Mesendoderm (in vitro differentiated cells): Measurements from ENCODE around the gene TBC1D3B.
A peak's percentile ranks its signal among the peaks of the same experiment; 100 is the strongest.
"Not testable (repeated sequence)": the region's sequence is repeated elsewhere in the genome, so short reads cannot be mapped to it uniquely, and the experiment has no call there.

Source experiments
- DNase-seq: peaks from one replicate; pipeline ENCODE4 v3.0.0; 2013
- H2AK5ac ChIP-seq: 2 replicates; pipeline ENCODE4 v1.6.1; 2013; ENCODE audit warnings: low read length, inconsistent platforms
- H2BK120ac ChIP-seq: 2 replicates; pipeline ENCODE4 v1.6.1; 2013; ENCODE audit warnings: low read depth, mild to moderate bottlenecking, low read length, moderate library complexity, mixed read lengths
- H2BK15ac ChIP-seq: replicated peaks from 2 replicates; pipeline ENCODE4 v1.6.1; 2013; ENCODE audit warnings: low read depth, mild to moderate bottlenecking, moderate library complexity
- H2BK5ac ChIP-seq: 2 replicates; pipeline ENCODE4 v1.6.1; 2013; ENCODE audit warnings: low read length, inconsistent platforms
- H3K18ac ChIP-seq: 2 replicates; pipeline ENCODE4 v1.6.1; 2013; ENCODE audit warnings: mild to moderate bottlenecking, low read length, mixed read lengths
- H3K23ac ChIP-seq: one replicate; pipeline ENCODE4 v1.6.1; 2013; ENCODE audit warnings: low read length
- H3K27ac ChIP-seq: 2 replicates; pipeline ENCODE4 v1.5.1; 2013; ENCODE audit warnings: low read depth, mild to moderate bottlenecking, inconsistent platforms, low read length, moderate library complexity
- H3K27me3 ChIP-seq: 2 replicates; pipeline ENCODE4 v1.6.1; 2013; ENCODE audit warnings: low read length, control low read depth, mild to moderate bottlenecking, inconsistent platforms; ENCODE audit not compliant: insufficient read depth, poor library complexity
- H3K36me3 ChIP-seq: 2 replicates; pipeline ENCODE4 v1.6.1; 2013; ENCODE audit warnings: low read length, inconsistent platforms; ENCODE audit not compliant: control insufficient read depth, insufficient read depth
- H3K4ac ChIP-seq: one replicate; pipeline ENCODE4 v1.6.1; 2013; ENCODE audit warnings: low read depth, mild to moderate bottlenecking, low read length, moderate library complexity
- H3K4me1 ChIP-seq: 2 replicates; pipeline ENCODE4 v1.6.1; 2013; ENCODE audit warnings: low read depth, low read length, inconsistent platforms; ENCODE audit not compliant: control insufficient read depth
- H3K4me2 ChIP-seq: 2 replicates; pipeline ENCODE4 v1.6.1; 2013; ENCODE audit warnings: low read length
- H3K4me3 ChIP-seq: 2 replicates; pipeline ENCODE4 v1.5.1; 2013; ENCODE audit warnings: mild to moderate bottlenecking, low read length
- H3K56ac ChIP-seq: one replicate; pipeline ENCODE4 v1.6.1; 2013; ENCODE audit warnings: low read length
- H3K79me1 ChIP-seq: 2 replicates; pipeline ENCODE4 v1.6.1; 2013; ENCODE audit warnings: low read length, inconsistent platforms
- H3K79me2 ChIP-seq: 2 replicates; pipeline ENCODE4 v1.6.1; 2013; ENCODE audit warnings: mild to moderate bottlenecking, low read length; ENCODE audit not compliant: control insufficient read depth, insufficient read depth
- H3K9ac ChIP-seq: 2 replicates; pipeline ENCODE4 v1.6.1; 2013; ENCODE audit warnings: low read length, inconsistent platforms
- H4K5ac ChIP-seq: one replicate; pipeline ENCODE4 v1.6.1; 2013; ENCODE audit warnings: low read length
- H4K8ac ChIP-seq: one replicate; pipeline ENCODE4 v1.6.1; 2013; ENCODE audit warnings: low read depth, mild to moderate bottlenecking, control low read depth, low read length, moderate library complexity
- WGBS: extraction: QIAGEN DNeasy Blood & Tissue Kit; methylation state at CpG from one replicate; pipeline ENCODE4 v1.1.7; 2013; ENCODE audit warnings: low lambda C conversion rate, missing lambda C conversion rate; ENCODE audit not compliant: insufficient coverage; ENCODE audit errors: extremely low coverage; 5-methylcytosine and 5-hydroxymethylcytosine counted together

The TBC1D3B gene

DNA sequence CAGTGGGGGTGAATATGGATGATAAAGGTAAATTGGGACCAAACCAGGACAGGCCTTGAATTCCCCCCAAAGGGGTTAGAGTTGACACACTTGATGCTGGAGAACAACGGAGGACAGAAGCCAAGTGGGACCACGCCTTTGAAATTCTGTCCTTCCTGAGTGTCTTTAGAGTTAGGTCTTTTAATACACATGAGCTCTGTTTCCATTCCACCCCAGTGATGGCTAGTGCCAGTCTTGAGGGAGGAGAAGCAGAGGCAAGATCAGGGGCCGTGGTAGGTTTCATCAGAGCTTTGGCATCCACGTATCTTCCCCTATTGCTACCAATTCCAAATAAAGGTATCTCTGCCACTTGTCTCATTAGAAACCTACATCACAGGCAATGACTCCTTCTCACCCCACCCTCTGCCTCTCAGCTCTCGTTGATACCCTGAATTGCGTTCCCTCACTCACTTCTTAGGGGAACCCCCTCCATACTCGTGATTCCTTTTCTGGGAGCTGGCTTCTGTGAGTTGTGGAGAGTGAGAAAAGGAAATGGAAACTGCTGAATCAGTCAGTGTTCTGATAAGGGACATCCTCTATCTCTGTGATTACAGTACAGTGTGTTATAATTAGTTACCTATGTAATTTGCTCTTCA, 22.5 kb upstream of the TBC1D3B start:
- Histone ChIP-seq H3K27me3 (no peaks in the 10 kb centered on the region), H3K4ac (no peak overlapping the region), H3K4me1 (peaks cover 8% of the 10 kb centered on the region), H4K5ac (no peak overlapping the region), H3K18ac (no peak overlapping the region), H3K4me3 (no peak overlapping the region), H3K27ac (no peak overlapping the region), H3K9ac (no peak overlapping the region), H3K79me1 (no peaks in the 10 kb centered on the region), H2AK5ac (no peak overlapping the region), H3K56ac (no peak overlapping the region), H2BK15ac (no peak overlapping the region), H2BK120ac (no peak overlapping the region), H3K4me2 (no peak overlapping the region), H2BK5ac (no peak overlapping the region), H3K23ac (no peak overlapping the region), H3K36me3 (no peaks in the 10 kb centered on the region), H4K8ac (no peak overlapping the region), H3K79me2 (no peaks in the 10 kb centered on the region)
- DNase-seq = peak; percentile 10
- WGBS = no CpG with 5 or more reads among the region's 7 CpGs

DNA sequence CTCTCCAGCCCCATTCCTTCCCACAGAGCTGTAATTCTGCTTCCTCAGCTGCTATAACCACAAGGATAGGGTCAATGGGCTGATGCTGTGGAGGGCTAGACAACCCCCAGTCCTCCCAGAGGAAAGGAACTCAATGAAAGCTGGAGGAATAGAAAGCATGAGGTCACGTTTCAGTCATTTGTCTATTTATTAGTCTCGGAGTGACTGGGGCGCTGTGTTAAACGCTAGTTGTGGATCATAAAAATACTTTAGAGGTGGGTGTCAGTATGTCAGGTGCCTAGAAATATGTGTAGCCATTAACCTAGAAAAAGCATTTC, 20.9 kb upstream of the TBC1D3B start:
- H3K27me3 ChIP-seq = no peaks in the 10 kb centered on the region
- no peak overlapping the region for H3K18ac ChIP-seq
- no peaks in the 10 kb centered on the region for H3K36me3 ChIP-seq
- H3K4ac ChIP-seq = no peak overlapping the region
- no peak overlapping the region for H4K8ac ChIP-seq
- no peak overlapping the region for H3K56ac ChIP-seq
- H3K27ac ChIP-seq = no peak overlapping the region
- H3K4me1 ChIP-seq = peaks cover 8% of the 10 kb centered on the region
- no peak overlapping the region for H4K5ac ChIP-seq
- WGBS = no CpG with 5 or more reads among the region's 4 CpGs
- no peak overlapping the region for H2BK120ac ChIP-seq
- H3K4me2 ChIP-seq = no peak overlapping the region
- DNase-seq = no peak
- no peak overlapping the region for H2AK5ac ChIP-seq
- no peak overlapping the region for H3K4me3 ChIP-seq
- no peaks in the 10 kb centered on the region for H3K79me1 ChIP-seq
- H3K79me2 ChIP-seq = no peaks in the 10 kb centered on the region
- no peak overlapping the region for H2BK15ac ChIP-seq
- H2BK5ac ChIP-seq = no peak overlapping the region
- H3K9ac ChIP-seq = no peak overlapping the region
- H3K23ac ChIP-seq = no peak overlapping the region

DNA sequence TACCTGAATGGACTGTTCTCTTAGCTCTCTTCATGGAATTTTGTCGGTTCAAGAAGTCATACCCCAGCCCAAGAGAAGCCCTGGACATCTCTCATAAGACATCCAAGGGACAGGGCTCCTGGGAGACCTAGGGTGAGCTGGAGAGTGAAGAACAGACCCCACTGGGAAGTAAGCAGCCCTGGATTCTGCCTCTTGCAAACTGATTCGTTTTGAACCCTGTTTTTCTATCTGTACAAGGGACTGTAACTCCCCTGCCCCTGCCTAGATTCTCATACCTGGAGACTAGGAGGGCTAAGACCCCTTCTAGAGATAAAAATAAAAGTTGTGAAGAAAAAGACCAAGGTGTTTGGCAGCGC, 19.7 kb upstream of the TBC1D3B start:
- Histone ChIP-seq H3K36me3 (no peaks in the 10 kb centered on the region), H3K79me2 (no peaks in the 10 kb centered on the region), H3K4me1 (peaks cover 8% of the 10 kb centered on the region), H2BK120ac (no peak overlapping the region), H2BK5ac (no peak overlapping the region), H2AK5ac (no peak overlapping the region), H3K79me1 (no peaks in the 10 kb centered on the region), H3K27me3 (no peaks in the 10 kb centered on the region), H3K23ac (no peak overlapping the region), H3K4me2 (no peak overlapping the region), H3K18ac (no peak overlapping the region), H3K27ac (no peak overlapping the region), H4K8ac (no peak overlapping the region), H2BK15ac (no peak overlapping the region), H3K56ac (no peak overlapping the region), H4K5ac (no peak overlapping the region), H3K4ac (no peak overlapping the region), H3K4me3 (no peak overlapping the region), H3K9ac (no peak overlapping the region)
- WGBS = no CpG with 5 or more reads among the region's 3 CpGs
- no peak for DNase-seq

DNA sequence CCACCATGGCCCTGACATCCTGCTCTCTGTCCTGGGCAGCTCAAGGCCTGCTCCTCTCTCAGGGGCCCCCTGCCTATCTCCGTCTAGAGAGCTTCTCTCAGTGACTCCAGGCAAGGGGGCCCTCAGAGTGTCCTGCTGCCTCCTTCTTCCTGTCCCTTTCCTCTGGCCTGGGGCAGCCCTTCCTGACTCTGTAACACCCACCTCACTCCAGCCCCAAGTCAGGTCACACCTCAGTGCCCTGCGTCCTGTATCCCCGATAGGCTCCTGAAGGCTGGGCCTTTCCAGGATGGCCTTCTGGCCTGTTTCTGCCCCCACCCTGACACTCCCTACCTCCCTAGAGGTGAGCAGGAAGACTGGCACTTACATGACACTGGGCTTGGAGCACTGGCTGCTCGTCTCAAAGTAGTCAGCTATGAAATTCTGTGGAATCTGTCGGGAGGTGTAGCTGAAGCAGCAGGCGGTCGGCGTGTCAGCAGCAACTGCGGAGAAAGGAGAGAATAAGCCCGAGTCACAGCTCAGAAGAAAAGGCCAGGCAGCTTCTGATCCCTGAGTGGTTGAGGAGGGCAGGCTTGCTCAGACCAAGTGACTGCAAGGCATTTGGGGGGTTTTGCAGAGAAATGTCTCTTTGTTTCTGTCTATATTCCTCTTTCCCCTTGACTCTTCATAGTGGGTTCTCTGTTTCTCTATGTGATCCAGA, 19.1 kb upstream of the TBC1D3B start:
- no peak overlapping the region for H3K18ac ChIP-seq
- no peaks in the 10 kb centered on the region for H3K79me2 ChIP-seq
- H4K8ac ChIP-seq = no peak overlapping the region
- H3K4me1 ChIP-seq = peaks cover 8% of the 10 kb centered on the region
- H3K36me3 ChIP-seq = no peaks in the 10 kb centered on the region
- no peak overlapping the region for H3K4ac ChIP-seq
- WGBS = no CpG with 5 or more reads among the region's 10 CpGs
- no peak overlapping the region for H4K5ac ChIP-seq
- H2AK5ac ChIP-seq = no peak overlapping the region
- H3K27ac ChIP-seq = no peak overlapping the region
- H2BK120ac ChIP-seq = no peak overlapping the region
- H3K9ac ChIP-seq = no peak overlapping the region
- no peak overlapping the region for H3K4me3 ChIP-seq
- H2BK15ac ChIP-seq = no peak overlapping the region
- no peak overlapping the region for H2BK5ac ChIP-seq
- no peaks in the 10 kb centered on the region for H3K27me3 ChIP-seq
- H3K56ac ChIP-seq = peak overlapping the region; percentile 39
- H3K23ac ChIP-seq = no peak overlapping the region
- no peak overlapping the region for H3K4me2 ChIP-seq
- H3K79me1 ChIP-seq = no peaks in the 10 kb centered on the region
- peak; percentile 77 for DNase-seq

DNA sequence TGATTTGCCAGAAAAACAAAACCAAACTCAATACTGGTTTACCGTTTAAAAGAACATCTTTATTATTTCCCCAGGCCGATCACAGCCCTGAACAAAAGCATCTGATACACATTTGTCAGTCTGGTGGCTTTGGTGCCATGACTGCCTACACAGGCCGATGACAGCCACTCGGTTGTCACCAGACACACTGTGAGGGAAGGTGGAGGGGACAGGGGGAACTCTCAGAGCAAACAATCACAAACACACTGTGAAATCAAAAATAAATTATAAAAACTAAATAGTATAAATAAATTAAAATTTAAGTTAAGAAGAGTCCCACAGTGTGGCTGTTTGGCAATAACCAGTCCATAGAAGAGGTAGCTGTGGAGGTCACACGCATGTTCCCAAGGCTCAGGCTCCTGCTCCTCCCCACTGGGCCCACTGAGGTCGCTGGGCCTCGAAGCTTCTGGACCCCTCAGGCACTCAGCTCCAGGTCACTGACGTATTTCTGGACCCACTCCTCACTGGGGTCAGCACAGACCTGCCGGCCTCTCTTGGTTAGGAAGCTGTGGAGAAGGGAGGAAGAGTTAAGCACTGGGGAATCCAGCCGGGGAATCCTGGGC, 18.5 kb upstream of the TBC1D3B start:
- H3K4me3 ChIP-seq, H3K9ac ChIP-seq, H3K4me2 ChIP-seq, H3K36me3 ChIP-seq, H3K23ac ChIP-seq, DNase-seq, H3K18ac ChIP-seq, H2BK5ac ChIP-seq, H3K27ac ChIP-seq, H4K8ac ChIP-seq, H3K4me1 ChIP-seq, H2BK15ac ChIP-seq, H4K5ac ChIP-seq, H3K27me3 ChIP-seq, H2BK120ac ChIP-seq, H3K4ac ChIP-seq, H3K79me2 ChIP-seq, H3K79me1 ChIP-seq, H2AK5ac ChIP-seq: not testable (repeated sequence)
- no CpG with 5 or more reads among the region's 10 CpGs for WGBS
- H3K56ac ChIP-seq = peak overlapping the region; percentile 18
